Measurements from ENCODE around the gene TPRG1.

GRCh38 chr3:189288348-189289235, 116.8 kb downstream of the TPRG1 start:
- TF ChIP-seq, protein P1, sequence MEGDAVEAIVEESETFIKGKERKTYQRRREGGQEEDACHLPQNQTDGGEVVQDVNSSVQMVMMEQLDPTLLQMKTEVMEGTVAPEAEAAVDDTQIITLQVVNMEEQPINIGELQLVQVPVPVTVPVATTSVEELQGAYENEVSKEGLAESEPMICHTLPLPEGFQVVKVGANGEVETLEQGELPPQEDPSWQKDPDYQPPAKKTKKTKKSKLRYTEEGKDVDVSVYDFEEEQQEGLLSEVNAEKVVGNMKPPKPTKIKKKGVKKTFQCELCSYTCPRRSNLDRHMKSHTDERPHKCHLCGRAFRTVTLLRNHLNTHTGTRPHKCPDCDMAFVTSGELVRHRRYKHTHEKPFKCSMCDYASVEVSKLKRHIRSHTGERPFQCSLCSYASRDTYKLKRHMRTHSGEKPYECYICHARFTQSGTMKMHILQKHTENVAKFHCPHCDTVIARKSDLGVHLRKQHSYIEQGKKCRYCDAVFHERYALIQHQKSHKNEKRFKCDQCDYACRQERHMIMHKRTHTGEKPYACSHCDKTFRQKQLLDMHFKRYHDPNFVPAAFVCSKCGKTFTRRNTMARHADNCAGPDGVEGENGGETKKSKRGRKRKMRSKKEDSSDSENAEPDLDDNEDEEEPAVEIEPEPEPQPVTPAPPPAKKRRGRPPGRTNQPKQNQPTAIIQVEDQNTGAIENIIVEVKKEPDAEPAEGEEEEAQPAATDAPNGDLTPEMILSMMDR (IDR thresholded peaks at IDR 0.05; ENCODE audit: low read depth, low read length, missing input control): no peak
- TF ChIP-seq, protein P2, sequence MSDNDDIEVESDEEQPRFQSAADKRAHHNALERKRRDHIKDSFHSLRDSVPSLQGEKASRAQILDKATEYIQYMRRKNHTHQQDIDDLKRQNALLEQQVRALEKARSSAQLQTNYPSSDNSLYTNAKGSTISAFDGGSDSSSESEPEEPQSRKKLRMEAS (IDR thresholded peaks at IDR 0.05): no peak
- TF ChIP-seq, protein P3, sequence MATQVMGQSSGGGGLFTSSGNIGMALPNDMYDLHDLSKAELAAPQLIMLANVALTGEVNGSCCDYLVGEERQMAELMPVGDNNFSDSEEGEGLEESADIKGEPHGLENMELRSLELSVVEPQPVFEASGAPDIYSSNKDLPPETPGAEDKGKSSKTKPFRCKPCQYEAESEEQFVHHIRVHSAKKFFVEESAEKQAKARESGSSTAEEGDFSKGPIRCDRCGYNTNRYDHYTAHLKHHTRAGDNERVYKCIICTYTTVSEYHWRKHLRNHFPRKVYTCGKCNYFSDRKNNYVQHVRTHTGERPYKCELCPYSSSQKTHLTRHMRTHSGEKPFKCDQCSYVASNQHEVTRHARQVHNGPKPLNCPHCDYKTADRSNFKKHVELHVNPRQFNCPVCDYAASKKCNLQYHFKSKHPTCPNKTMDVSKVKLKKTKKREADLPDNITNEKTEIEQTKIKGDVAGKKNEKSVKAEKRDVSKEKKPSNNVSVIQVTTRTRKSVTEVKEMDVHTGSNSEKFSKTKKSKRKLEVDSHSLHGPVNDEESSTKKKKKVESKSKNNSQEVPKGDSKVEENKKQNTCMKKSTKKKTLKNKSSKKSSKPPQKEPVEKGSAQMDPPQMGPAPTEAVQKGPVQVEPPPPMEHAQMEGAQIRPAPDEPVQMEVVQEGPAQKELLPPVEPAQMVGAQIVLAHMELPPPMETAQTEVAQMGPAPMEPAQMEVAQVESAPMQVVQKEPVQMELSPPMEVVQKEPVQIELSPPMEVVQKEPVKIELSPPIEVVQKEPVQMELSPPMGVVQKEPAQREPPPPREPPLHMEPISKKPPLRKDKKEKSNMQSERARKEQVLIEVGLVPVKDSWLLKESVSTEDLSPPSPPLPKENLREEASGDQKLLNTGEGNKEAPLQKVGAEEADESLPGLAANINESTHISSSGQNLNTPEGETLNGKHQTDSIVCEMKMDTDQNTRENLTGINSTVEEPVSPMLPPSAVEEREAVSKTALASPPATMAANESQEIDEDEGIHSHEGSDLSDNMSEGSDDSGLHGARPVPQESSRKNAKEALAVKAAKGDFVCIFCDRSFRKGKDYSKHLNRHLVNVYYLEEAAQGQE (IDR thresholded peaks at IDR 0.05): no peak
- no peak for TF ChIP-seq EGR1 (IDR thresholded peaks at IDR 0.05; ENCODE audit: low read depth in 2 of 2)
- no peak for TF ChIP-seq YY1 (IDR thresholded peaks at IDR 0.05)
- no peak for TF ChIP-seq RAD21 (IDR thresholded peaks at IDR 0.05)
- TF ChIP-seq ZBTB33 (IDR thresholded peaks at IDR 0.05): no peak
- TF ChIP-seq TAF1 (conservative IDR thresholded peaks at IDR 0.05): no peak
- no peak for TF ChIP-seq NR2F2 (IDR thresholded peaks at IDR 0.05)
- TF ChIP-seq SP1 (IDR thresholded peaks at IDR 0.05): no peak
- TF ChIP-seq FOXA2 (IDR thresholded peaks at IDR 0.05): no peak
- no peak for TF ChIP-seq JUND (IDR thresholded peaks at IDR 0.05)
- TF ChIP-seq GABPA (IDR thresholded peaks at IDR 0.05 in 1 of 2, conservative IDR thresholded peaks at IDR 0.05 in 1 of 2): no peak

Measured in liver (tissue), 3 donors.